Type B pancreatic cell (in vitro differentiated cells): ENCODE results near the gene SLC4A4. TPM values are rescaled to one million over a fixed set of nuclear protein-coding genes. Genes with fewer than 3 reads are reported as not detected.

ENCODE experiments used
- DNase-seq: peaks from one replicate; pipeline ENCODE4 v3.0.0; 2021; ENCODE audit warnings: mixed read lengths; ENCODE audit not compliant: unreplicated experiment; ENCODE audit errors: extremely low spot score
- H3K27ac Mint-ChIP-seq: 2 replicates; pipeline ENCODE4 v1.8.0; 2021; ENCODE audit warnings: mild to moderate bottlenecking, mixed read lengths
- H3K27me3 Mint-ChIP-seq: 2 replicates; pipeline ENCODE4 v1.8.0; 2021; ENCODE audit warnings: mixed read lengths
- H3K36me3 Mint-ChIP-seq: 2 replicates; pipeline ENCODE4 v1.8.0; 2021; ENCODE audit warnings: mixed read lengths
- H3K4me1 Mint-ChIP-seq: one replicate; pipeline ENCODE4 v1.8.0; 2021; ENCODE audit warnings: mixed read lengths; ENCODE audit not compliant: unreplicated experiment
- H3K4me3 Mint-ChIP-seq: 2 replicates; pipeline ENCODE4 v1.8.0; 2021; ENCODE audit warnings: mild to moderate bottlenecking, mixed read lengths
- H3K9me3 Mint-ChIP-seq: 2 replicates; pipeline ENCODE4 v1.8.0; 2021; ENCODE audit warnings: mixed read lengths
- total RNA-seq: library from RNA; stranded (reverse); gene quantifications from 2 replicates; pipeline ENCODE4 v1.2.1, GENCODE V29; 2021; ENCODE audit warnings: low replicate concordance
- TF ChIP-seq, protein P1 (sequence below): fragments of 200-600 bp; sonication (generic); conservative IDR thresholded peaks from 2 replicates; pipeline ENCODE4 v1.5.0; 2021; ENCODE audit warnings: antibody characterized with exemption, mild to moderate bottlenecking

The SLC4A4 gene
- total RNA-seq, 1 donor from 2014 or later = 27.2 TPM

DNA sequence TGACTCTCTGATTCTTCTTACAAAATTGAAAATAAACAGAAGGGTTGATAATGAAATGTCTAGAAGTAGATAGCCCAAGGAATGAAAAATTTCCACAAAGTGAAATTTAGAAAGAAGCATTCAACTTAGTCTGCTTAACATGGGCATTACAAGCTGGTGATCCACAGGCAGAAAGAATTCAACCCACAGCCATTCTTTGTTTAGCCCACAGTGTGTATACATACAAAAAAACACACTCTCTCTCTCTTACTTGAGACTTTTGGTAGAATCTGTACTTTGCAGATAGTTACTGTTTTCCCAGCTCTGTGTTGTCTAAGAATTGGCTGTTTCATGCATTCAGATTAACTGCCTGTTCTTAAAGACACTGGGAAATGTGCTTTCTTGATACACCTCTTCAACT is 159.8 kb downstream of the SLC4A4 start:
- no peak overlapping the region for H3K4me3 Mint-ChIP-seq
- H3K27me3 Mint-ChIP-seq = no peaks in the 10 kb centered on the region
- no peaks in the 10 kb centered on the region for H3K9me3 Mint-ChIP-seq
- H3K36me3 Mint-ChIP-seq = no peaks in the 10 kb centered on the region
- DNase-seq = no peak
- peaks cover 4% of the 10 kb centered on the region for H3K4me1 Mint-ChIP-seq
- TF ChIP-seq, protein P1, sequence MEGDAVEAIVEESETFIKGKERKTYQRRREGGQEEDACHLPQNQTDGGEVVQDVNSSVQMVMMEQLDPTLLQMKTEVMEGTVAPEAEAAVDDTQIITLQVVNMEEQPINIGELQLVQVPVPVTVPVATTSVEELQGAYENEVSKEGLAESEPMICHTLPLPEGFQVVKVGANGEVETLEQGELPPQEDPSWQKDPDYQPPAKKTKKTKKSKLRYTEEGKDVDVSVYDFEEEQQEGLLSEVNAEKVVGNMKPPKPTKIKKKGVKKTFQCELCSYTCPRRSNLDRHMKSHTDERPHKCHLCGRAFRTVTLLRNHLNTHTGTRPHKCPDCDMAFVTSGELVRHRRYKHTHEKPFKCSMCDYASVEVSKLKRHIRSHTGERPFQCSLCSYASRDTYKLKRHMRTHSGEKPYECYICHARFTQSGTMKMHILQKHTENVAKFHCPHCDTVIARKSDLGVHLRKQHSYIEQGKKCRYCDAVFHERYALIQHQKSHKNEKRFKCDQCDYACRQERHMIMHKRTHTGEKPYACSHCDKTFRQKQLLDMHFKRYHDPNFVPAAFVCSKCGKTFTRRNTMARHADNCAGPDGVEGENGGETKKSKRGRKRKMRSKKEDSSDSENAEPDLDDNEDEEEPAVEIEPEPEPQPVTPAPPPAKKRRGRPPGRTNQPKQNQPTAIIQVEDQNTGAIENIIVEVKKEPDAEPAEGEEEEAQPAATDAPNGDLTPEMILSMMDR = no peak
- no peak overlapping the region for H3K27ac Mint-ChIP-seq

DNA sequence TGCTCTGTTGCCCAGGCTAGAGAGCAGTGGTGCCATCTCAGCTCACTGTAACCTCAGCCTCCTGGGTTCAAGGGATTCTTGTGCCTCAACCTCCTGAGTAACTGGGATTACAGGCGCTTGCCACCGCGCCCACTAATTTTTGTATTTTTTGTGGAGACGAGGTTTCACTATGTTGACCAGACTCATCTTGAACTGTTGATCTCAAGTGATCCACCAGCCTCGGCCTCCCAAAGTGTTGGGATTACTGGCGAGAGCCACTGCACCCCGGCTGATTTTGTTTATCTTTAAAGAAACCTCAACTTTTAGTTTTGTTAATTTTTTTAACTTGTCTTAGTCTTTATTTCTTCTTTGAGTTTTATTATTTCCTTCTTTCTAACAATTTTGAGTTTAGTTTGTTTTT is 163.2 kb downstream of the SLC4A4 start:
- peaks cover 2% of the 10 kb centered on the region for H3K36me3 Mint-ChIP-seq
- no peak overlapping the region for H3K4me3 Mint-ChIP-seq
- DNase-seq = no peak
- peaks cover 2% of the 10 kb centered on the region for H3K9me3 Mint-ChIP-seq
- H3K27me3 Mint-ChIP-seq = no peaks in the 10 kb centered on the region
- peaks cover 4% of the 10 kb centered on the region for H3K4me1 Mint-ChIP-seq
- no peak overlapping the region for H3K27ac Mint-ChIP-seq
- TF ChIP-seq, protein P1 = no peak

DNA sequence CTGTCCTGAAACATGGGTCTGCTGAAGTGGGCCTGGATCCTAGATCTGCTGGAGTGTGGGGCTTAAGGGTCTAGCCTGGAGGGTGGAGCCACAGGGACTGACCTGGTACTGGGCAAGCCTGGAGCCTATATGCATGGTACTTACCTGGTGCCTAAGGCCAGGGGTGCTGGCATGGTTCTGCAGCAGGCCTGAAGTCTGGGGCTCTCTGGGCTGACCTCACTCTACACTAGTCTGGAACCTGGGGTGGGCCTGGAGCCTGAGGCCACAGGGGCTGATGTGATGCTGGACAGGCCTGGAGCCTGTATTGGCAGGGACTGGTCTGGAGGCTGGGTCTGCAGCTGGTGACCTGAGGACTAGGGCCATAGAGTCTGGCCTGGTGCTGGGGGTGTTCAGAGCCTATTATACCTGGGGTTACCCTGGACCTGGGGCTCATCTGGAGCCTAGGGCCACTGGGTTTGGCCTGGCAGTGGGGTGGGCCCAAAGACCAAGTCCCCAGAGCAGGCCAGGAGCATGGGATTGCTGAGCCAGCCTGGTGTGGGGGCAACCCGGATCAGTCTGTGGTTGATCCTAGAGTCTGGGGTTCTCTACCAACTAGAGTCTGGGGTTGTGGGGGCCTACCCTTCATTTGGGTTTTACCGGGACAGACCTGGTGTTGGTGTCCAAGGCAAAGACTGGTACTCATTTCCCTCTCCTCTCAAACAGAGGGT is 179.6 kb downstream of the SLC4A4 start:
- H3K36me3 Mint-ChIP-seq = peaks cover 3% of the 10 kb centered on the region
- no peak overlapping the region for H3K4me3 Mint-ChIP-seq
- DNase-seq = no peak
- H3K9me3 Mint-ChIP-seq = peaks cover 7% of the 10 kb centered on the region
- H3K27me3 Mint-ChIP-seq = no peaks in the 10 kb centered on the region
- no peak overlapping the region for H3K27ac Mint-ChIP-seq
- H3K4me1 Mint-ChIP-seq = no peaks in the 10 kb centered on the region
- TF ChIP-seq, protein P1 = no peak

DNA sequence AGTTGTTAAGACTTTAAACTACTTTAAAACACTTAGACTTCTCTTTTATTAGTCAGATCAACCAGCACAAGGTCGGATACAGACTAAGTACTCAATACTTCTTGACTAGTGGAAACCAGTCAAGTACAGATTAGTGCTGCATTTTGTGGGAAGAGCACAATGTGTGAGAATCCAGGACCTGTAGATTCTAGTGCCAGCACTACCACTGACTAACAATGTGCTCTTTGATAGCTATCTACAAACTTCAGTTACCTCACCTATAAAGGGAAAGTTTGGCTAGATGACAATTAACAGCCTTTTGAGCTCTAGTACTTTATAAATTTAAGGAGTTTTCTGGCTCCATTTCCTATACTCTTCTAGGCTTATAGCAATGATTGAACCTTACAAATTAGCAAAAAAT is 181.5 kb downstream of the SLC4A4 start:
- DNase-seq = no peak
- Mint-ChIP-seq H3K9me3 (peaks cover 7% of the 10 kb centered on the region), H3K27ac (no peak overlapping the region), H3K4me1 (no peaks in the 10 kb centered on the region), H3K4me3 (no peak overlapping the region), H3K36me3 (peaks cover 3% of the 10 kb centered on the region), H3K27me3 (no peaks in the 10 kb centered on the region)
- TF ChIP-seq, protein P1 = no peak

DNA sequence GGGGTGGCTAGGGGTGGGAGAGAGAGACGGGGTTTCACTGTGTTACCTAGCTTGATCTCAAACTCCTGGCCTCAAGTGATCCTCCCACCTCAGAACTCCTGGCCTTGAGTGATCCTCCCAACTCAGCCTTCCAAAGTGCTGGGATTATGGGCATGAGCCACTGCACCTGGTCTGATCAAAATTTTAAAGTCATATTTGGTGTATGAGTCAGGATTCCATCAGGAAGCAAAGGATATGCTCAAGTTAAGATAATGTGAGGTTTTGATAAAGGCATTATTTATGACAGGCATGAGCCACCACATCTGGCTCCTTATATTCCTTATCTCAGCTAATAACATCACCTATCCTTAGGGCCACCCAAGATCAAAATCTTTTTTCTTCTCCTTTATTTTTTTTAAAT is 182.0 kb downstream of the SLC4A4 start:
- H3K27me3 Mint-ChIP-seq = no peaks in the 10 kb centered on the region
- H3K4me3 Mint-ChIP-seq = no peak overlapping the region
- TF ChIP-seq, protein P1 = no peak
- no peaks in the 10 kb centered on the region for H3K4me1 Mint-ChIP-seq
- no peak overlapping the region for H3K27ac Mint-ChIP-seq
- H3K36me3 Mint-ChIP-seq = peaks cover 3% of the 10 kb centered on the region
- DNase-seq = no peak
- peaks cover 3% of the 10 kb centered on the region for H3K9me3 Mint-ChIP-seq
